Astrocyte (in vitro differentiated cells and primary cell): ENCODE measurements around the gene LHFPL5.

Experiments used
- EZH2 ChIP-seq: IDR thresholded peaks from 2 replicates; pipeline ENCODE4 v1.6.1; 2012; ENCODE audit warnings: mild to moderate bottlenecking, low read length, inconsistent platforms; ENCODE audit not compliant: insufficient read depth
- TF ChIP-seq, protein P1 (sequence below): IDR thresholded peaks from 2 replicates; pipeline ENCODE4 v1.5.1; 2011; ENCODE audit warnings: low read depth, mild to moderate bottlenecking, inconsistent platforms, low read length, moderate library complexity; ENCODE audit not compliant: insufficient read depth

DNA sequence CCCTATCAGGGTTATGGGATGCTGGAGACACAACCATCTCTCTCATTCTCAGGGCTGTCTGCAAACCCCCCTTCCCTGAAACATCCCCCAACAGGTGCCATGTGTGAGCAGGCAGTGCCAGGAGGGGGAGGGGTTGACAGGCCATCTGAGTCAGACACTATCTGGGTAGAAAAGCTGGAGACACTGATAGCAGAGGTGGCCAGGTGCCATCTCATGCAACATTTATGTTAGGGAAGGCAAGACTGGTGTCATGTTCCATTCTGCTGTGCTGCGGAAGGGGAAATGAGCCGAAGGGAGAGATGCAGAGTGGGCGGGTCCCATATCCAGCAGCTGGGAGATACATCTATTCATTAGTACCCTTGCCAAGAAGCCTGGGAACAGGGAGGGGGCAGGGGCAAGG lies 3.5 kb downstream of the LHFPL5 start:
- TF ChIP-seq, protein P1, sequence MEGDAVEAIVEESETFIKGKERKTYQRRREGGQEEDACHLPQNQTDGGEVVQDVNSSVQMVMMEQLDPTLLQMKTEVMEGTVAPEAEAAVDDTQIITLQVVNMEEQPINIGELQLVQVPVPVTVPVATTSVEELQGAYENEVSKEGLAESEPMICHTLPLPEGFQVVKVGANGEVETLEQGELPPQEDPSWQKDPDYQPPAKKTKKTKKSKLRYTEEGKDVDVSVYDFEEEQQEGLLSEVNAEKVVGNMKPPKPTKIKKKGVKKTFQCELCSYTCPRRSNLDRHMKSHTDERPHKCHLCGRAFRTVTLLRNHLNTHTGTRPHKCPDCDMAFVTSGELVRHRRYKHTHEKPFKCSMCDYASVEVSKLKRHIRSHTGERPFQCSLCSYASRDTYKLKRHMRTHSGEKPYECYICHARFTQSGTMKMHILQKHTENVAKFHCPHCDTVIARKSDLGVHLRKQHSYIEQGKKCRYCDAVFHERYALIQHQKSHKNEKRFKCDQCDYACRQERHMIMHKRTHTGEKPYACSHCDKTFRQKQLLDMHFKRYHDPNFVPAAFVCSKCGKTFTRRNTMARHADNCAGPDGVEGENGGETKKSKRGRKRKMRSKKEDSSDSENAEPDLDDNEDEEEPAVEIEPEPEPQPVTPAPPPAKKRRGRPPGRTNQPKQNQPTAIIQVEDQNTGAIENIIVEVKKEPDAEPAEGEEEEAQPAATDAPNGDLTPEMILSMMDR = no peak
- TF ChIP-seq EZH2 = no peak
